CD8-positive, alpha-beta memory T cell (primary cell): Measurements from ENCODE around the gene C1QB. TPM values are rescaled to one million over a fixed set of nuclear protein-coding genes. Genes with fewer than 3 reads are reported as not detected.
"Not testable (repeated sequence)": the region's sequence is repeated elsewhere in the genome, so short reads cannot be mapped to it uniquely, and the experiment has no call there.

Experiments
- CTCF ChIA-PET: fragments of 350-600 bp; sonication (Branson Sonifier 250); formaldehyde crosslinking; loops from one replicate; lab custom pipeline; 2021; ENCODE audit warnings: antibody characterized with exemption; lab: Charles Lee
- POLR2A ChIA-PET: fragments of 350-600 bp; sonication (Branson Sonifier 250); formaldehyde crosslinking; loops from one replicate; lab custom pipeline; 2021; ENCODE audit warnings: antibody characterized with exemption; lab: Charles Lee
- DNase-seq, 5 donors: peaks; one replicate each; pipeline versions ENCODE4 v3.0.0 to v3.0.0-alpha.2; 2020 to 2022; ENCODE audit warnings: mixed read lengths in 1 of 5
- H3K27ac ChIP-seq: one replicate; pipeline ENCODE4 v1.7.0; 2013; ENCODE audit warnings: low read depth, mild to moderate bottlenecking, low read length, moderate library complexity
- H3K27me3 ChIP-seq: 2 replicates; pipeline ENCODE4 v1.7.0; 2013; ENCODE audit warnings: low read length, mild to moderate bottlenecking; ENCODE audit not compliant: insufficient read depth, poor library complexity, severe bottlenecking
- H3K36me3 ChIP-seq: 2 replicates; pipeline ENCODE4 v1.7.0; 2013; ENCODE audit warnings: mild to moderate bottlenecking, low read length, moderate library complexity; ENCODE audit not compliant: insufficient read depth
- H3K4me1 ChIP-seq: 2 replicates; pipeline ENCODE4 v1.7.0; 2013; ENCODE audit warnings: mild to moderate bottlenecking, low read length, moderate library complexity; ENCODE audit not compliant: insufficient read depth
- H3K4me3 ChIP-seq: 2 replicates; pipeline ENCODE4 v1.7.0; 2013; ENCODE audit warnings: mild to moderate bottlenecking, low read length
- H3K9me3 ChIP-seq: 2 replicates; pipeline ENCODE4 v1.7.0; 2013; ENCODE audit warnings: mild to moderate bottlenecking, low read length
- H3K27ac Mint-ChIP-seq, 8 donors: one replicate each; pipeline ENCODE4 v1.8.0; 2020 to 2021; ENCODE audit warnings: mixed read lengths in 8 of 8, mild to moderate bottlenecking in 6 of 8, inconsistent platforms in 3 of 8, moderate library complexity in 3 of 8
- H3K27me3 Mint-ChIP-seq, 2 donors: one replicate each; pipeline ENCODE4 v1.8.0; 2020 to 2021; ENCODE audit warnings: mixed read lengths in 2 of 2, mild to moderate bottlenecking in 1 of 2, moderate library complexity in 1 of 2
- H3K36me3 Mint-ChIP-seq, 3 donors: one replicate each; pipeline ENCODE4 v1.8.0; 2020 to 2021; ENCODE audit warnings: mixed read lengths in 3 of 3, inconsistent platforms in 1 of 3, mild to moderate bottlenecking in 1 of 3
- H3K4me1 Mint-ChIP-seq, 3 donors: one replicate each; pipeline ENCODE4 v1.8.0; 2020 to 2021; ENCODE audit warnings: mixed read lengths in 3 of 3, inconsistent platforms in 1 of 3, mild to moderate bottlenecking in 1 of 3
- H3K4me3 Mint-ChIP-seq, 7 donors: one replicate each; pipeline ENCODE4 v1.8.0; 2020 to 2021; ENCODE audit warnings: mixed read lengths in 7 of 7, mild to moderate bottlenecking in 6 of 7, moderate library complexity in 4 of 7, inconsistent platforms in 2 of 7
- H3K9me3 Mint-ChIP-seq, 5 donors: one replicate each; pipeline ENCODE4 v1.8.0; 2020 to 2022; ENCODE audit warnings: mixed read lengths in 5 of 5, mild to moderate bottlenecking in 3 of 5, moderate library complexity in 2 of 5, inconsistent platforms in 1 of 5
- polyA plus RNA-seq: library from polyadenylated mRNA; unstranded; fragments of 300-500 nt; fragmentation: Illumina TruSeq; gene quantifications from one replicate; pipeline ENCODE4 v1.2.3, GENCODE V29; 2021
- total RNA-seq, 2 experiments: library from RNA; stranded (reverse); gene quantifications; one replicate each; pipeline ENCODE4 v1.2.3, GENCODE V29; 2021

C1QB gene
- total and polyA plus RNA-seq, 3 experiments from 2014 or later, result 0.20 to 0.53 TPM; not detected in 1

DNA sequence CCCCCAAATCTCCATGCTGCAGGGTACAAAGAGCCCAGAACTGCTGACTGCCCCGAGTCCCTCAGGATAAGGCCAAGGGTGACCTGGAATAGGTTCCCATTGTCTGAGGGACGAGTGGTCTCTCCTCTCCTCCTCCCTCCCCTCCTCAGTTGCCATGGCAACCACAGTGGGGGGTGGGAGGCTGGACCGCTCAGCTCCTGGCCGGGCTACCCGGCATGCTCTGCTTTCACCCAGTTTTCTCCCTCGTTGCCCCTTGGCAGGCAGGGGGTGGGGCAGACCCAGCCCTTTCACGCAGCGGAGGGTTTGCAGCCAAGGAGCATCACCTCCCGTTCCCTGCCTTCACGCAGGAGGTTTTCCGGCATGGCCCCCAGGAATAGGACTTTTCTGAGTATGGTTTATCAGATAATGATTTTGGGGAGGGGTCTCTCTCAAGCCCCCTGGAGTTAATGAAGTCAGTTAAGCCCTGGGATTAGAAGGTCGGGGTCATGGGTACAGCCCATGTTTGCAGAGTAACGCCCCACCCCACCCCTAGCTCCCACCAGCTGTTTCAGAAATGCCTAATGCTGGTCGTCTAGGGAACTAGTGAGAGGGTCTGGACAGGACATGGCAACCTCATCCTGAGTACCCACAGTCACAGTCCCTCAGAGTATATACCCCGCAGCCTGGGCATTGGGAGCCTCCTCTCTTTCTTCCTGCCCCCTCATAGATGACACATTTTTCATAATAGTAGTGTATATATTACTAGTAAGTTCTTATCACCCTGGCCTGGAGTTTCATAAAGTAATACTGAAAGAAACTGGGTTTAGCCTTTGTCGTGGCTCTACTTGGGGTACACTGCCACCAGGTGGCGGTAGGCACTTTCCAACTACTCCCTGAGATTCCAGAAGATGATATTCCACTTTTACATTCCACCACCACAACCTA is 20.7 kb downstream of the C1QB start:
- Histone ChIP-seq H3K9me3 (no peaks in the 10 kb centered on the region), H3K27me3 (no peaks in the 10 kb centered on the region), H3K4me3 (no peak overlapping the region), H3K4me1 (no peaks in the 10 kb centered on the region), H3K27ac (no peak overlapping the region), H3K36me3 (no peaks in the 10 kb centered on the region)
- POLR2A ChIA-PET, result no interaction called here
- CTCF ChIA-PET, result no interaction called here
- Mint-ChIP-seq H3K9me3 (no peaks in the 10 kb centered on the region), H3K27ac (no peak overlapping the region), H3K27me3 (peaks cover 26 to 63% of the 10 kb centered on the region in 2 donors), H3K36me3 (no peaks in the 10 kb centered on the region), H3K4me3 (no peak overlapping the region), H3K4me1 (no peaks in the 10 kb centered on the region)
- DNase-seq, result no peak

DNA sequence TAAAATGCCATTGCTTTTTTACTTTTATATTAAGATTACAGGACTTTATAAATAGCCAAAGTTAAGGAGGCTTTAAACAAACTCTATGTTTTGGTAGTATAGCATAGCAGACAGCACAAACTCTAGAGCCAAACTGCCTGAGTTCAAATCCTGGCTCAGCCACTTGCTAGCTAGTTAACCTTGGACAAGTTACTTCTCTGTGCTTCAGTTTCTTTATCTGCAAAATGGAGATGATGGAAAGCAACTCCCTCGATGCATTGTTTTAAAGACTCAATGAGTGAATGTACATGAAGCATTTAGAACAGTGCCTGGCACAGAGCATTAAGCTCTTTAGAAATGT is 21.3 kb downstream of the C1QB start:
- Mint-ChIP-seq H3K27me3 (peaks cover 26 to 58% of the 10 kb centered on the region in 2 donors), H3K4me3 (no peak overlapping the region), H3K4me1 (no peaks in the 10 kb centered on the region), H3K36me3 (no peaks in the 10 kb centered on the region), H3K9me3 (no peaks in the 10 kb centered on the region), H3K27ac (no peak overlapping the region)
- DNase-seq, result no peak
- H3K4me1 ChIP-seq, result no peaks in the 10 kb centered on the region
- no peak overlapping the region for H3K4me3 ChIP-seq
- no peak overlapping the region for H3K27ac ChIP-seq
- POLR2A ChIA-PET, result no interaction called here
- CTCF ChIA-PET, result no interaction called here
- H3K27me3 ChIP-seq, result no peaks in the 10 kb centered on the region
- H3K36me3 ChIP-seq, result no peaks in the 10 kb centered on the region
- H3K9me3 ChIP-seq, result no peaks in the 10 kb centered on the region

DNA sequence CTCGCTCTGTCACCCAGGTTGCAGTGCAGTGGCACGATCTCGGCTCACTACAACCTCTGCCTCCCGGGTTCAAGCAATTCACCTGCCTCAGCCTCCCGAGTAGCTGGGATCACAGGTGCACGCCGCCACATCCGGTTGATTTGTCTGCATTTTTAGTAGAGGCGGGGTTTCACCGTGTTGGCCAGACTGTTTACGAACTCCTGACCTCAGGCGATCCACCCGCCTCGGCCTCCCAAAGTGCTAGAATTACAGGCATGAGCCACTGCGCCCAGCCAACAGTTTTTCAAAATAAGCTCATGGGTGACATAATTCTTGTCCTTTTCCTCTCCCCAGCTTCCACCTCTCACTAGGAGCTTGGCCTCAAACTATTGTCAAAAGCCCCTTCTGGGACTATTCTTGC is 23.1 kb downstream of the C1QB start:
- H3K36me3 Mint-ChIP-seq, POLR2A ChIA-PET, H3K36me3 ChIP-seq, H3K4me1 Mint-ChIP-seq, CTCF ChIA-PET, H3K4me3 Mint-ChIP-seq, H3K4me3 ChIP-seq, DNase-seq, H3K4me1 ChIP-seq, H3K27ac Mint-ChIP-seq, H3K9me3 Mint-ChIP-seq, H3K27me3 ChIP-seq, H3K27ac ChIP-seq, H3K9me3 ChIP-seq: not testable (repeated sequence)
- peaks cover 19 to 45% of the 10 kb centered on the region in 2 donors for H3K27me3 Mint-ChIP-seq

DNA sequence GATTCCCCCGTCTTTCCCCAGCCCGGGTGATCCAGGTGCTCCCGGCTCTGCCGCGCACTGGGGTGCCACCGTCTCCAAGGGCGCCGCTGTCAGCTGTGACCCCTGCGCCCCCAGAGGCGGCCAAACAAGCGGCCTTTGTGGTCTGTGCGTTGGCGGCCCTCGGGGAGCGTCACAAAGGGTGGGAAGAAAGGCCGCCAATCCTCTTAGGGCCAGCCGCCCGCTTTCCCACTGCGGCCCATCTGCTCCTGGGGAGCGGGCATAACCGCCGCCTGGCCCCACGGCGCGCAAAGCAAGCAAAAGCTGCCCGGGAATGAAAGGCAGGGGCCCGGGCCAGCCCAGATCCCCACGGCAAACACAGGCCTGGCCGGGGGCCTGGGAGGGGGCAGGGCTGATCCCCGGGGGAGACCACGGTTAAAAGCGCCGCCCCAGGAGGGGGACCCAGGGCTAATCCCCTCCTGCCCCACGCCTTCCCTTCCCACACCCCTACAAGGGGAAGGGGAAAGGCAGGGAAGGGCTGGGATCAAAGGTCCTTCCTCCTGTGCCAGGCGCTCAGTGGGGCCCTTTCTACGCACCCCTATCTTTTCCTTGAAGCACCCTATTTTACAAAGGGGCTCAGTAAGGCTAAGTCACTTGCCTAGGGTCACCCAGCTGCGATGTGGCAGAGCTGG is 24.0 kb downstream of the C1QB start:
- H3K27me3 Mint-ChIP-seq, result peaks cover 14 to 37% of the 10 kb centered on the region in 2 donors
- no peak overlapping the region for H3K4me3 Mint-ChIP-seq
- H3K4me1 Mint-ChIP-seq, result no peaks in the 10 kb centered on the region
- H3K27ac Mint-ChIP-seq, result no peak overlapping the region
- no peaks in the 10 kb centered on the region for H3K27me3 ChIP-seq
- H3K4me3 ChIP-seq, result no peak overlapping the region
- H3K36me3 ChIP-seq, result no peaks in the 10 kb centered on the region
- POLR2A ChIA-PET, result no interaction called here
- DNase-seq, result no peak
- CTCF ChIA-PET, result no interaction called here
- H3K9me3 Mint-ChIP-seq, result no peaks in the 10 kb centered on the region
- no peaks in the 10 kb centered on the region for H3K36me3 Mint-ChIP-seq
- H3K9me3 ChIP-seq, result no peaks in the 10 kb centered on the region
- no peak overlapping the region for H3K27ac ChIP-seq
- no peaks in the 10 kb centered on the region for H3K4me1 ChIP-seq

DNA sequence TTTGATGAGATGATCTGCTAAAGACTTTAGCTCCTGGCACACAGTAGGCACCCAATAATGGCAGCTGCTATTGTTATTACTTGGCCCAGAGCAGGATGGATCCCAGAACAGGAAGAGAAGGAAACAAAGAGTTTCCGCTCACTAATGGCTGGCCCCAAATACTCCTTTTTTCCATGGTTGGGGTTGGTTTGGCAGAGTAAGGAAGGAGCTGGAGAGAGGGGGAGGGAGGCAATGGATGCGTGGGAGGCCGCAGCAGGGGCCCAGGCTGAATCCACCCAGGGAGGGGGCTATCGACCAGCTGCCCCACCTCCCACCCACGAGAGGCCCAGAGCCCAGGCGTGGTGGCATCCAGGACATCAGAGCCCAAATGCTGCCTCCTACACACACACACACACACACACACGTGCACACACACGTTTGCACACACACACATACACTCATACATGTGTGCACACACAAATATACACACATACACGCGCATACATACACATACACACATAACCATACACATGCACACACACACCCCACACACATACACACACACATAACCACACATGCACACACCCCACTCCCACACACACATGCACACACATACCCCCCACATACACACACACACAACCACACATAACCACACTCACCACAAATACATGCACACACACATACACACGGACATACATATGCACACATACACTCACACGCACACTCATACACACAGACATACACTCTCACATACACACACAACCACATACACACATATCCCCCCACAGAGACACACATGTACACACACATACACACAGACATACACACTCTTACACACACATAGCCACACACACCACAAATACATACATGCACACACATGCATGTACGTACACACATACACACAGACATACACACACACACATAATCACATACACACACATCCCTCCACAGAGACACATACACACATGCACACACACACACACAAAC is 25.2 kb downstream of the C1QB start:
- Mint-ChIP-seq H3K4me3 (no peak overlapping the region), H3K9me3 (no peaks in the 10 kb centered on the region), H3K36me3 (no peaks in the 10 kb centered on the region), H3K4me1 (no peaks in the 10 kb centered on the region), H3K27me3 (peaks cover 7 to 25% of the 10 kb centered on the region in 2 donors), H3K27ac (no peak overlapping the region)
- no peak for DNase-seq
- no peak overlapping the region for H3K4me3 ChIP-seq
- H3K36me3 ChIP-seq, result no peaks in the 10 kb centered on the region
- POLR2A ChIA-PET, result no interaction called here
- H3K9me3 ChIP-seq, result no peaks in the 10 kb centered on the region
- H3K27ac ChIP-seq, result no peak overlapping the region
- H3K27me3 ChIP-seq, result no peaks in the 10 kb centered on the region
- CTCF ChIA-PET, result no interaction called here
- H3K4me1 ChIP-seq, result no peaks in the 10 kb centered on the region

DNA sequence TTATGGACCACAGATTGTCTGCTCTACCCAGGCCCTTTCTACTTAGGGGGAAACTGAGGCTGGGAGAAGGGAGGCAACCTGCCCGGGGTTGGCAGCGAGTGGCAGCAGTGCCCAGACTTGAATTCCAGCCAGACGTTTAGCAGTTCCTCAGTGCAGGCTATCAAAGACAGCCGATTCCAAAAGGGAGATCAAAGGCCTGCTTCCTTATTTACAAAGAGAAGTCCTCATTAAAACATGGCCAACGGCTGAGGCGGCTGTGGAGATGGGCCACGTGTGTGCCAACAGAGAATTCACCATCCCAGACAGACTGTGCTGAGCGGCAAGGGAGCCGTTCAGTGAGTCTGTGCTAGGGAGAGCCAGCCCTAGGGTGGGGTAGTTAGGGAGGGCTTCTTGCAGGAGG is 27.7 kb downstream of the C1QB start:
- H3K4me3 Mint-ChIP-seq, result no peak overlapping the region
- ChIA-PET CTCF (no interaction called here), POLR2A (interaction anchor here (0.6 kb wide), 1 partner anchor 461 kb away, joined by 4 read pairs; no protein-coding TSS in a partner anchor)
- Histone ChIP-seq H3K36me3 (no peaks in the 10 kb centered on the region), H3K27ac (no peak overlapping the region), H3K4me3 (no peak overlapping the region), H3K9me3 (no peaks in the 10 kb centered on the region), H3K27me3 (no peaks in the 10 kb centered on the region), H3K4me1 (no peaks in the 10 kb centered on the region)
- DNase-seq, result no peak
- H3K27ac Mint-ChIP-seq, result no peak overlapping the region
- no peaks in the 10 kb centered on the region for H3K4me1 Mint-ChIP-seq
- no peaks in the 10 kb centered on the region for H3K36me3 Mint-ChIP-seq
- H3K27me3 Mint-ChIP-seq, result peaks cover 11 to 21% of the 10 kb centered on the region in 2 donors
- H3K9me3 Mint-ChIP-seq, result no peaks in the 10 kb centered on the region

DNA sequence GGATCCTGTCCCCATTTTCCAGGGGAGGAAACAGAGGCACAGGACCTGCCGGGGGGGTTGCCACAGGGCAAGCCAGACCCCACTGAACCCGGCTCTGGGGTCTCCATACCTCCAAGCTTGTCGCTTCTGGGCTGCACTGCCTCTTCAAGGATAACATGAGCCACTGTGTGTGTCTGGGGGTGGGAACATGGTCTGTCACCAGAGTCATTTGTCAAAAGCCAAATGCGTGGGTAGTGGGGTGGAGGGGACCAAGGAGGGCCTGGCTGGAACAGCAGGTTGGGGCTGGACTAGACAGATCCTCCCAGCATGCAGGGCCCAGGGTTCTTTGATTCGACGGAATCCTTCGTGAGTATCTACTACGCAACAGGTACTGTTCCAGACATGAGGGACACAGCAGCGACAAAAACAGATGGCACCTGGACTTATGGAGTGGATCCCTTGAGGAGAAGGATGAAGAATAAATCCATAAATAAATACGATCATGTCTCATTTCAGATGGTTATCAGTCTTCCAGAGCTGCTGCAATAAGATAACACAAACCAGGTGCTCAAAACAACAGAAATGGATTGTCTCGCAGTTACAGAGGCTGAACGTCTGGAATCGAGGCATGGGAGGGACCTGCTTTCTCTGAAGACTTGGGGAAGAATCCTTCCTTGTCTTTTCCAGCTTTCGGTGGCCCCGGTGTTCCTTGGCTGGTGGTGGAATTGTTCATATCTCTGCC is 28.7 kb downstream of the C1QB start:
- Mint-ChIP-seq H3K9me3 (no peaks in the 10 kb centered on the region), H3K4me3 (no peak overlapping the region), H3K27me3 (peaks cover 15 to 21% of the 10 kb centered on the region in 2 donors), H3K27ac (no peak overlapping the region), H3K36me3 (no peaks in the 10 kb centered on the region), H3K4me1 (no peaks in the 10 kb centered on the region)
- Histone ChIP-seq H3K4me1 (no peaks in the 10 kb centered on the region), H3K4me3 (no peak overlapping the region), H3K9me3 (no peaks in the 10 kb centered on the region), H3K27me3 (no peaks in the 10 kb centered on the region), H3K36me3 (no peaks in the 10 kb centered on the region), H3K27ac (no peak overlapping the region)
- CTCF ChIA-PET, result no interaction called here
- POLR2A ChIA-PET, result no interaction called here
- no peak for DNase-seq
